H1 (cell line): Measurements from ENCODE around the gene SERPINA12. TPM values are rescaled to one million over a fixed set of nuclear protein-coding genes. Genes with fewer than 3 reads are reported as not detected.

Experiments
- CTCF ChIA-PET: fragments of 300-600 bp; sonication (Branson Sonifier 250); formaldehyde crosslinking; loops from one replicate; lab custom pipeline; 2021; ENCODE audit not compliant: partially characterized antibody; lab: Charles Lee
- POLR2A ChIA-PET: fragments of 300-600 bp; sonication (Branson Sonifier 250); formaldehyde crosslinking; loops from one replicate; lab custom pipeline; 2021; ENCODE audit warnings: inconsistent platforms; ENCODE audit not compliant: partially characterized antibody; lab: Charles Lee
- DNase-seq, 2 experiments: peaks; one replicate each; pipeline versions ENCODE4 v3.0.0 to v3.0.0-alpha.2; 2010 to 2022; ENCODE audit warnings: low spot score in 2 of 2, low read depth in 1 of 2, mixed read lengths in 1 of 2
- FAIRE-seq: peaks from 2 replicates; lab custom pipeline; 2011; peaks lifted over from hg19 to GRCh38; lab: Jason Lieb, UNC
- H2AFZ ChIP-seq: 2 replicates; pipeline ENCODE4 v1.8.1; 2012; ENCODE audit warnings: low read length, inconsistent platforms
- H2AK5ac ChIP-seq: 2 replicates; pipeline ENCODE4 v1.6.1; 2013; ENCODE audit warnings: low read depth, low read length
- H2BK120ac ChIP-seq: replicated peaks from 2 replicates; pipeline ENCODE3; 2013; ENCODE audit warnings: low read depth, low read length, inconsistent platforms
- H2BK12ac ChIP-seq: 2 replicates; pipeline ENCODE4 v1.6.1; 2013; ENCODE audit warnings: low read depth, low read length
- H2BK15ac ChIP-seq: 2 replicates; pipeline ENCODE4 v1.6.1; 2013; ENCODE audit warnings: low read length
- H2BK20ac ChIP-seq: 2 replicates; pipeline ENCODE4 v1.6.1; 2013; ENCODE audit warnings: low read length
- H2BK5ac ChIP-seq: 2 replicates; pipeline ENCODE4 v1.6.1; 2013; ENCODE audit warnings: low read depth, low read length
- H3K14ac ChIP-seq: 2 replicates; pipeline ENCODE4 v1.6.1; 2013; ENCODE audit warnings: inconsistent platforms; ENCODE audit not compliant: insufficient read length
- H3K18ac ChIP-seq: 2 replicates; pipeline ENCODE4 v1.6.1; 2013; ENCODE audit warnings: low read length; ENCODE audit errors: extremely low read depth
- H3K23ac ChIP-seq: 2 replicates; pipeline ENCODE4 v1.6.1; 2013; ENCODE audit warnings: inconsistent platforms; ENCODE audit not compliant: insufficient read length
- H3K23me2 ChIP-seq: 2 replicates; pipeline ENCODE4 v1.6.1; 2013; ENCODE audit warnings: low read depth, low read length
- H3K27ac ChIP-seq: 2 replicates; pipeline ENCODE4 v1.6.1; 2011; ENCODE audit warnings: low read depth, low read length, inconsistent platforms
- H3K27me3 ChIP-seq, 4 experiments: replicated peaks in 1 of 4; 1 replicate in 1 of 4; 2 replicates in 3 of 4; pipeline versions ENCODE4 v1.6.1 to v1.8.1; 2011 to 2013; ENCODE audit warnings: low read length in 3 of 4, mild to moderate bottlenecking in 3 of 4, inconsistent platforms in 2 of 4, mixed read lengths in 2 of 4, moderate library complexity in 1 of 4; ENCODE audit not compliant: control insufficient read depth in 3 of 4, insufficient read depth in 3 of 4; ENCODE audit errors: extremely low read depth in 1 of 4
- H3K36me3 ChIP-seq, 4 experiments: 2 replicates each; pipeline versions ENCODE4 v1.6.1 to v1.8.1; 2011 to 2013; ENCODE audit warnings: mild to moderate bottlenecking in 4 of 4, low read length in 3 of 4, moderate library complexity in 2 of 4, control low read depth in 1 of 4, inconsistent platforms in 1 of 4; ENCODE audit not compliant: insufficient read depth in 4 of 4, control insufficient read depth in 2 of 4
- H3K4ac ChIP-seq: replicated peaks from 2 replicates; pipeline ENCODE3; 2013; ENCODE audit warnings: low read length, low read depth, mixed read lengths, inconsistent platforms; ENCODE audit not compliant: insufficient read length
- H3K4me1 ChIP-seq, 4 experiments: replicated peaks in 1 of 4; 1 replicate in 1 of 4; 2 replicates in 3 of 4; pipeline versions ENCODE4 v1.6.1 to v1.8.1; 2011 to 2013; ENCODE audit warnings: low read length in 3 of 4, inconsistent platforms in 2 of 4, mixed read lengths in 1 of 4; ENCODE audit not compliant: insufficient read depth in 4 of 4, control insufficient read depth in 3 of 4
- H3K4me2 ChIP-seq, 2 experiments: 2 replicates each; pipeline versions ENCODE4 v1.6.1 to v1.8.1; 2011 to 2013; ENCODE audit warnings: low read depth in 2 of 2, low read length in 2 of 2, control low read depth in 1 of 2, inconsistent platforms in 1 of 2, mild to moderate bottlenecking in 1 of 2; ENCODE audit not compliant: insufficient read depth in 1 of 2
- H3K4me3 ChIP-seq, 4 experiments: fragments of 200-600, 300-600 bp in 1 of 4; sonication (generic), shearing (Covaris generic), sonication (Bioruptor Twin) in 1 of 4; 2 replicates each; pipeline versions ENCODE4 v1.5.1 to v1.8.1; 2011 to 2016; ENCODE audit warnings: low read length in 4 of 4, low read depth in 3 of 4, control low read depth in 2 of 4, inconsistent platforms in 2 of 4, mild to moderate bottlenecking in 2 of 4, mixed read lengths in 1 of 4, moderate library complexity in 1 of 4; ENCODE audit not compliant: insufficient read depth in 2 of 4; ENCODE audit errors: extremely low read depth in 1 of 4
- H3K56ac ChIP-seq: replicated peaks from 2 replicates; pipeline ENCODE3; 2013; ENCODE audit warnings: low read depth, mild to moderate bottlenecking, mixed read lengths, low read length, inconsistent platforms; ENCODE audit not compliant: insufficient read length
- H3K79me1 ChIP-seq: 2 replicates; pipeline ENCODE4 v1.6.1; 2013; ENCODE audit warnings: low read depth, low read length, control low read depth
- H3K79me2 ChIP-seq, 2 experiments: 2 replicates each; pipeline versions ENCODE4 v1.6.1 to v1.8.1; 2012 to 2013; ENCODE audit warnings: low read length in 2 of 2, mild to moderate bottlenecking in 2 of 2, inconsistent platforms in 1 of 2; ENCODE audit not compliant: insufficient read depth in 2 of 2, control insufficient read depth in 1 of 2
- H3K9ac ChIP-seq, 4 experiments: replicated peaks in 1 of 4; 1 replicate in 1 of 4; 2 replicates in 3 of 4; pipeline versions ENCODE4 v1.6.1 to v1.8.1; 2011 to 2013; ENCODE audit warnings: low read depth in 3 of 4, low read length in 3 of 4, control low read depth in 2 of 4, mild to moderate bottlenecking in 2 of 4, moderate library complexity in 2 of 4, inconsistent platforms in 1 of 4; ENCODE audit errors: extremely low read depth in 1 of 4
- H3K9me3 ChIP-seq, 2 experiments: 2 replicates each; pipeline versions ENCODE4 v1.6.1 to v1.8.1; 2012 to 2013; ENCODE audit warnings: mild to moderate bottlenecking in 2 of 2, moderate library complexity in 2 of 2, control low read depth in 1 of 2, inconsistent platforms in 1 of 2, low read depth in 1 of 2, low read length in 1 of 2, mixed read lengths in 1 of 2; ENCODE audit not compliant: insufficient read depth in 2 of 2
- H4K20me1 ChIP-seq, 2 experiments: replicated peaks in 1 of 2; 2 replicates each; pipeline versions ENCODE3 to v1.8.1; 2011 to 2013; ENCODE audit warnings: inconsistent platforms in 2 of 2, low read length in 2 of 2, mild to moderate bottlenecking in 1 of 2; ENCODE audit not compliant: insufficient read depth in 2 of 2, control insufficient read depth in 1 of 2
- H4K5ac ChIP-seq: 2 replicates; pipeline ENCODE4 v1.6.1; 2013; ENCODE audit warnings: low read length, low read depth, mixed read lengths, inconsistent platforms; ENCODE audit not compliant: insufficient read length
- H4K8ac ChIP-seq: 2 replicates; pipeline ENCODE4 v1.8.0; 2013; ENCODE audit warnings: mild to moderate bottlenecking, moderate library complexity, low read length, inconsistent platforms; ENCODE audit not compliant: insufficient read depth; ENCODE audit errors: extremely low read depth
- H4K91ac ChIP-seq: replicated peaks from 2 replicates; pipeline ENCODE3; 2013; ENCODE audit warnings: low read length, mixed read lengths, inconsistent platforms; ENCODE audit not compliant: insufficient read length
- CHD2 ChIP-seq: IDR thresholded peaks from 2 replicates; pipeline ENCODE4 v1.6.1; 2012; ENCODE audit warnings: low read length, improper control_type of control experiment
- KDM1A ChIP-seq: fragments of 200-600, 300-600 bp; sonication (generic); IDR thresholded peaks from 2 replicates; pipeline ENCODE4 v1.7.1; 2016; ENCODE audit warnings: mild to moderate bottlenecking, low read length, borderline replicate concordance
- NANOG ChIP-seq: IDR thresholded peaks from 2 replicates; pipeline ENCODE4 v1.6.1; 2011; ENCODE audit warnings: low read length, low read depth, mild to moderate bottlenecking, inconsistent platforms; ENCODE audit not compliant: insufficient read depth, poor library complexity, severe bottlenecking
- POLR2AphosphoS5 ChIP-seq: IDR thresholded peaks from 2 replicates; pipeline ENCODE4 v1.6.1; 2011; ENCODE audit warnings: low read depth, low read length
- TEAD4 ChIP-seq: IDR thresholded peaks from 2 replicates; pipeline ENCODE4 v1.6.1; 2012; ENCODE audit warnings: low read depth, low read length, inconsistent platforms, mixed read lengths
- ZNF274 ChIP-seq: IDR thresholded peaks from 2 replicates; pipeline ENCODE4 v1.7.0; 2012; ENCODE audit warnings: low read length, borderline replicate concordance; ENCODE audit errors: extremely low read depth
- WGBS, 2 experiments: shearing (Covaris generic) in 1 of 2; methylation state at CpG; one replicate each; pipeline versions ENCODE4 v1.1.6 to v1.1.7; 2013 to 2015; ENCODE audit warnings: low lambda C conversion rate in 2 of 2, mixed read lengths in 2 of 2, inconsistent platforms in 1 of 2, low coverage in 1 of 2, missing lambda C conversion rate in 1 of 2; ENCODE audit not compliant: insufficient replicate concordance in 2 of 2, insufficient coverage in 1 of 2, insufficient read length in 1 of 2; ENCODE audit errors: extremely low coverage in 1 of 2, missing lambda C conversion rate in 1 of 2; 5-methylcytosine and 5-hydroxymethylcytosine counted together
- polyA plus RNA-seq, 7 experiments: library from polyadenylated mRNA; depleted of rRNA in 3 of 7; stranded (reverse) in 5 of 7; unstranded in 2 of 7; fragments of >200 nt in 5 of 7; fragments of 200-250 nt in 2 of 7; gene quantifications; 1 replicate in 5 of 7; 2 replicates in 1 of 7; 4 replicates in 1 of 7; pipeline versions ENCODE4 v1.2.1 to v1.2.3, GENCODE V29; 2011 to 2013; ENCODE audit warnings: missing spikeins in 2 of 7, mixed read lengths in 2 of 7
- total RNA-seq: library from RNA; stranded (reverse); fragmentation: NEBNext Ultra II Directional; extraction: Animal tissue kit (Norgen Biotek cat#: 25700); gene quantifications from 2 replicates; pipeline ENCODE4 v1.2.1, GENCODE V29; 2021

SERPINA12 gene
- total and polyA plus RNA-seq, 2 of the 8 experiments (the other 6 are each of a cell fraction or from before 2014, with no cell fraction given) = not detected

GRCh38 chr14:94469261-94469660, 40.0 kb downstream of the SERPINA12 start:
- no peaks in the 10 kb centered on the region for H3K27me3 ChIP-seq
- H3K9ac ChIP-seq = no peak overlapping the region
- H4K8ac ChIP-seq = no peak overlapping the region; the same call in 1 of the 2 replicates
- H2BK5ac ChIP-seq = no peak overlapping the region
- TF ChIP-seq CHD2 (no peak), KDM1A (no peak), POLR2AphosphoS5 (no peak), ZNF274 (no peak), TEAD4 (no peak), NANOG (no peak)
- H2BK12ac ChIP-seq = no peak overlapping the region
- no peaks in the 10 kb centered on the region for H4K20me1 ChIP-seq
- H3K36me3 ChIP-seq = no peaks in the 10 kb centered on the region
- H2BK20ac ChIP-seq = no peak overlapping the region
- H3K4ac ChIP-seq = no peak overlapping the region
- no peaks in the 10 kb centered on the region for H3K79me1 ChIP-seq
- no peak overlapping the region for H2BK15ac ChIP-seq
- H3K4me1 ChIP-seq = no peaks in the 10 kb centered on the region
- no peak overlapping the region for H4K91ac ChIP-seq
- H3K79me2 ChIP-seq = no peaks in the 10 kb centered on the region
- FAIRE-seq (no peak), DNase-seq (no peak)
- no peak overlapping the region for H3K4me3 ChIP-seq
- H4K5ac ChIP-seq = no peak overlapping the region
- no peak overlapping the region for H3K14ac ChIP-seq
- no peak overlapping the region for H2AK5ac ChIP-seq
- H3K56ac ChIP-seq = no peak overlapping the region
- H3K23me2 ChIP-seq = peaks cover 6% of the 10 kb centered on the region; the same call in 1 of the 2 replicates
- H3K18ac ChIP-seq = no peak overlapping the region
- peaks cover 9 to 10% of the 10 kb centered on the region in 2 experiments for H3K9me3 ChIP-seq
- no peak overlapping the region for H2AFZ ChIP-seq
- 86% methylated on average over 3 of the region's 3 CpGs; no CpG with 5 or more reads in 1 of the 2 experiments for WGBS, 2 experiments
- ChIA-PET POLR2A (no interaction called here), CTCF (interaction anchor here (0.7 to 4.9 kb wide), 6 partner anchors 17 to 80 kb away, joined by 3 to 27 read pairs (median 3); no protein-coding TSS in a partner anchor)
- H3K23ac ChIP-seq = no peak overlapping the region
- H3K4me2 ChIP-seq = no peak overlapping the region
- H3K27ac ChIP-seq = no peak overlapping the region
- no peak overlapping the region for H2BK120ac ChIP-seq
